ENCODE measurements around the gene ARHGAP1.
"Not testable (repeated sequence)": the region's sequence is repeated elsewhere in the genome, so short reads cannot be mapped to it uniquely, and the experiment has no call there.

The ARHGAP1 gene

GRCh38 chr11:46672381-46672839, 28.0 kb downstream of the ARHGAP1 start:
- no peak overlapping the region for H3K4me3 ChIP-seq (ENCODE audit: low read depth, low read length)
- no peak for TF ChIP-seq CTCF (IDR thresholded peaks at IDR 0.05; ENCODE audit: borderline replicate concordance, insufficient read depth, low read depth, low read length)

GRCh38 chr11:46671958-46672315, 28.5 kb downstream of the ARHGAP1 start:
- no peak for TF ChIP-seq CTCF (IDR thresholded peaks at IDR 0.05; ENCODE audit: borderline replicate concordance, insufficient read depth, low read depth, low read length)
- H3K4me3 ChIP-seq (ENCODE audit: low read depth, low read length): no peak overlapping the region

GRCh38 chr11:46670521-46670920, 29.9 kb downstream of the ARHGAP1 start:
- H3K4me3 ChIP-seq (ENCODE audit: low read depth, low read length): not testable (repeated sequence)

GRCh38 chr11:46669711-46670139, 30.7 kb downstream of the ARHGAP1 start:
- H3K4me3 ChIP-seq (ENCODE audit: low read depth, low read length): no peak overlapping the region

DNA sequence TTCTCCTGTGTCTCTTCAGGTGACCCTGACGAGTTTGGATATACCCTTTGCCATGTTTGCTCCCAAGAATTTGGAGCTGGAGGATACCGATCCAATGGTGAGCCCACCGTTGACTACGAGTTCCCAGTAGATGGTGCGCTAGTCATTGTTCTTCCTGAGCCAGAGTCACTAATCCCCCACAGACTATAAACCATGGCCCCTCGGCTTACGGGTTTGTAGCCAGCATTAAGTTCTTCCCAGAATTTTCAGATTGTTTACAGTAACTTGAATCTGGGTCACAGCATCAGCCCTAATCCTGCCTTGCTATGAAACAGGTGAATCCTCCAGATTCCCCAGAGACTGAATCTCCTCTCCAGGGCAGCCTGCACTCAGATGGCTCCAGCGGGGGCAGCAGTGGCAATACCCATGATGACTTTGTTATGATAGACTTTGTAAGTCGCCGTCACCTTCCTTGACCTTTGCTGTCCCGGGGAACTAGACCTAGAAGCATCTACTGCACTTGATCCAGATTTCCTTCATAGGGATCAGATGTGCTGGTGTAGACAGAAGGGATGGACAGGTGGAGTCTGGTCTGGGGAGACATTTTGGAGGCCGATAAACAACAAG, 31.8 kb downstream of the ARHGAP1 start:
- no peak for TF ChIP-seq CTCF (IDR thresholded peaks at IDR 0.05; ENCODE audit: borderline replicate concordance, insufficient read depth, low read depth, low read length)
- H3K4me3 ChIP-seq (ENCODE audit: low read depth, low read length): no peak overlapping the region

More at GRCh38 chr11:46669711-46670139, 30.7 kb downstream of the ARHGAP1 start:
- TF ChIP-seq CTCF (IDR thresholded peaks at IDR 0.05; ENCODE audit: borderline replicate concordance, insufficient read depth, low read depth, low read length): peak; percentile 29; the same call in 1 of the 2 replicates

DNA sequence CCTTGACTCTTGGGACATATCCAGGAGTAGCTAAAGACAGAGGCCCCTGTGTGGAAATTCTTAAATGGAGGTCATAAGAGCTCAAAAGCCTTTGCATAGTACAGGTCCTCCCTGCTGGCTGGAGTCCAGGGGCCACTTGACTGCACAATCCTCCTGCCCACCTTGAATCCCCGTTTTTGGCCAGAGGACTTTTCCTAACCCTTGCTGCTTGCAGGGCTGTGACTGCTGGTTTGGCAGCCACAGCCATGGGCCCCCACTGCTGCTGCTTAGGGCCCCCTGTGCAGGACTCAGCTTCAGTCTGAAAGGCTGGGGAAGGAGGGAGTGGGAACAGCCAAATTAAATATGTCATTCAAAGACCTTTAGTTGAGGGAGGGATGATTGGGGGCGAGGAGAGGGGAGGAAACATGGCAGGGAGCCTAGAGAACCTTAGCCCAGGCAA, 33.4 kb downstream of the ARHGAP1 start:
- no peak for TF ChIP-seq CTCF (IDR thresholded peaks at IDR 0.05; ENCODE audit: borderline replicate concordance, insufficient read depth, low read depth, low read length)
- no peak overlapping the region for H3K4me3 ChIP-seq (ENCODE audit: low read depth, low read length)

GRCh38 chr11:46666516-46666915, 33.9 kb downstream of the ARHGAP1 start:
- H3K4me3 ChIP-seq (ENCODE audit: low read depth, low read length): no peak overlapping the region
- TF ChIP-seq CTCF (IDR thresholded peaks at IDR 0.05; ENCODE audit: borderline replicate concordance, insufficient read depth, low read depth, low read length): no peak

Measured in GM12875 (cell line).